ENCODE measurements around the gene CLCN7.

CLCN7 gene

DNA sequence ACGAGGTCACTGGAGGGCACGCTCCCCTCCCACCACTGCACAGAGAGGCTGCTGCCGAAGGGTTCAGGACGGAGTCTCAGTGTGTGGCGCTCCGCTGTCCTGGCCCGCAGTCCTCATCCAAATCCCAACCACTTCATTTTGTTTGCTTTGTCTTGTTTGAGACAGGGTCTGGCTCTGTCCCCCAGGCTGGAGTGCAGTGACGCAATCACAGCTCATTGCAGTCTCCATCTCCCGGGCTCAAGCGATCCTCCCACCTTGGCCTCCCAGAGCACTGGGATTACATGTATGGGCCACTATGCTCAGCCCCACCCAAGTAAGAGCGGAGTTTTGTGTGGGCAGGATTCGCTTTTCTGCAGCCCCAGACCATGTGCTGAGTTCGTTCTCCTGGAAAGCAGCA is 73.1 kb downstream of the CLCN7 start:
- no peak for DNase-seq (ENCODE audit: low spot score)

- DNase-seq (ENCODE audit: low spot score), result no peak
These were observed 73.6 kb downstream of the CLCN7 start for GRCh38 chr16:1401061-1401757.

DNA sequence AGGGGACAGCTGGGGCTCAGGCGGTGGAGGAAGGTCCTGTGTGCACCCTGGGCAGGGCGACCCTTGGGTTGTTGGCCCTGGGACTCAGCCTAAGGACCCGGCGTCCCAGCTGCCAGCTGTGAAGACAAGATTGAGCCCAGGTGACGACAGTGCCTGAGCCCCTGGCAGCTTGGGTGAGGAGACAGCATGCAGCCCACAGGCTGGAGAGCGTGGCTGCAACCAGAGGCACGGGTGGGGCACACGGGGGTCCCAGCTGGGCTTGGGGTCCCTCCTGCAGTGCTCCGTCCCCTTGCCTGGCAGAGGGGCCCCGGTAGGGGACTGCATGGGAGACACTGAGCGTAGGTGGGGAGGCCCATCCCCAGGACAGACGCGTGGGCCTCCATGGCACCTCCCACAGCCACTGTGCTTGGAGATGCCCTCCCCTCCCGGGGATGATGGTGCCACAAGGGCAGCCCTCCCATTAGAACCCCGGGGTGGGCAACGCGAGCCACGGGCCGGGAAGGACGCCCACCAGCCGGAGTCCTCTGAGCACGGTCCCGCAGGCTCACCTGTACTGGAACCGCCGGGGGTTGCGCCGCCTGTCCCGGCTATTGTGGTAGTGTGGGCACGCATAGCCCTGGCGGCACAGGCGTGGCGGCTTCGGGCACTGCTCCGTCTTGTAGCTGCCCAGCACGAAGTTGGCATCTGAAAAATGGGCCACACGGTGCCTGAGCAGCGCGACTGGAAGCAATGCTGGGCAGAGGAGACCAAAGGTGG is 75.8 kb downstream of the CLCN7 start:
- no peak for DNase-seq (ENCODE audit: low spot score)

DNA sequence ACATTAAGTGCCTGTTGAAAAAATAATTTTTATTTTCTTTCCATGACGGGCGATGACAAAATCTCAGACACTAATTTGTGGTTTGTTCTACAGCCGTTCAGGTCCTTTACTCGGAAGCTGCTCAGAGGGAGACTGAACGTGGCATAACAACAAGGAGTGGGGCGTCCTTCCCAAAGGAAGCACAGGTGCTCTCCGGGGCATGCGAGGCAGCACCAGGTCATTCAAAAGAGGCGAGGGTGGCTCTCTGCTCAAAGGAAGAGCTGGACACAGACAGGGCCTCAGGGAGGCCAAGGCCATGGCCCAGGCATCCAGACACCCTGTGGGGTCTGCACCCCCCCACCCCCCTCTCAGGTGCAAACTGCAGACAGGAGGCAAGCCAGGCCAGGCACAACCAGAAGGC is 76.5 kb downstream of the CLCN7 start:
- DNase-seq (ENCODE audit: low spot score), result no peak

DNA sequence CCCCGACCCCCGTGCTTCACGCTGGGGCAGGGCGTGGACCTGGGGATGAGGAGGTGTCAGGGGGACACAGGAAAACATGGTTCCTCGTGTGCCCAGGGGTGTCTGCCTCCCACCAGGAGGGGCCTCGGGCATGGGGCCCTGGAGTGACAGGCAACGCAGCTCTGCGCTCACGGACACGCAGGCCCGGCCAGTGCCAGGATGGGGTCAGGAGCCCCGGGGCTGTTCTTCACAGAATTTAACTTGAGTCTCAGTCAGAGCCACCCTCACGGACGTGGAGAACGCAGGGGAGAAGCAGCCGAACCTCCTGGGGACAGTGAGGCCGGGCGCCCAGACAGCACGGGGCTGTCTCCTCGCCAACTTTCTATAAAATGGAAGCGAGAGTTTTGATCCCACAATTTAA is 77.0 kb downstream of the CLCN7 start:
- DNase-seq (ENCODE audit: low spot score), result no peak

- no peak for DNase-seq (ENCODE audit: low spot score)
These were observed 79.3 kb downstream of the CLCN7 start for GRCh38 chr16:1395444-1396031.

Measured in HuH-7.5 (cell line).